Spinal cord (tissue), 10 donors: ENCODE data around the gene GNL2. TPM values are rescaled to one million over a fixed set of nuclear protein-coding genes. Genes with fewer than 3 reads are reported as not detected.
"Not testable (repeated sequence)": the region's sequence is repeated elsewhere in the genome, so short reads cannot be mapped to it uniquely, and the experiment has no call there.

ENCODE experiments used
- DNase-seq, 6 donors: peaks; one replicate each; pipeline versions ENCODE4 v3.0.0 to v3.0.0-alpha.2; 2013 to 2015; ENCODE audit warnings: low spot score in 6 of 6, low read depth in 4 of 6
- H3K27ac ChIP-seq: one replicate; pipeline ENCODE4 v1.5.1; 2013; ENCODE audit warnings: low read depth, low read length, control low read depth
- H3K27me3 ChIP-seq: one replicate; pipeline ENCODE4 v1.6.1; 2013; ENCODE audit warnings: low read length; ENCODE audit not compliant: control insufficient read depth, insufficient read depth
- H3K36me3 ChIP-seq: one replicate; pipeline ENCODE4 v1.6.1; 2013; ENCODE audit warnings: low read length; ENCODE audit not compliant: control insufficient read depth, insufficient read depth
- H3K4me1 ChIP-seq: one replicate; pipeline ENCODE4 v1.6.1; 2013; ENCODE audit warnings: low read length; ENCODE audit not compliant: control insufficient read depth, insufficient read depth
- H3K4me3 ChIP-seq: one replicate; pipeline ENCODE4 v1.5.1; 2013; ENCODE audit warnings: low read depth, low read length, control low read depth
- H3K9me3 ChIP-seq: one replicate; pipeline ENCODE4 v1.6.1; 2013; ENCODE audit warnings: low read length; ENCODE audit not compliant: control insufficient read depth, insufficient read depth
- WGBS: methylation state at CpG from one replicate; pipeline ENCODE4 v1.1.5; 2013; ENCODE audit warnings: missing lambda C conversion rate; ENCODE audit not compliant: insufficient coverage; 5-methylcytosine and 5-hydroxymethylcytosine counted together
- polyA plus RNA-seq, 2 donors: library from polyadenylated mRNA; unstranded; fragments of 120-200 nt; gene quantifications; one replicate each; pipeline ENCODE4 v1.2.1, GENCODE V29; 2013; ENCODE audit not compliant: insufficient read length in 2 of 2
- small RNA-seq: library from RNA; depleted of rRNA; stranded (forward); fragments of <200 nt; gene quantifications from one replicate; pipeline ENCODE3, GENCODE V24; 2014; ENCODE audit warnings: low replicate concordance
- total RNA-seq, 2 donors: library from RNA; depleted of rRNA in 1 of 2; stranded (reverse); fragments of 120-200 nt in 1 of 2; fragments of >200 nt in 1 of 2; gene quantifications; one replicate each; pipeline versions ENCODE4 v1.2.3 to v1.2.4, GENCODE V29; 2013 to 2014
- donor health status: healthy.

The GNL2 gene
- total and polyA plus RNA-seq, 4 donors: 37.3 to 67.6 (median 43.3) TPM

- Histone ChIP-seq H3K27ac (no peak overlapping the region), H3K4me1 (no peaks in the 10 kb centered on the region), H3K4me3 (no peak overlapping the region), H3K36me3 (no peaks in the 10 kb centered on the region), H3K9me3 (no peaks in the 10 kb centered on the region), H3K27me3 (no peaks in the 10 kb centered on the region)
- no peak for DNase-seq
Measured at GRCh38 chr1:37519613-37520012, 76.1 kb downstream of the GNL2 start.

- not testable (repeated sequence) for H3K9me3 ChIP-seq, H3K27me3 ChIP-seq, H3K4me1 ChIP-seq, H3K27ac ChIP-seq, DNase-seq, H3K4me3 ChIP-seq, H3K36me3 ChIP-seq
- 52% methylated on average over 15 of the region's 15 CpGs for WGBS
Measured at GRCh38 chr1:37518929-37519328, 76.8 kb downstream of the GNL2 start.

- H3K4me1 ChIP-seq, H3K4me3 ChIP-seq, H3K27ac ChIP-seq, DNase-seq, H3K9me3 ChIP-seq, H3K27me3 ChIP-seq, H3K36me3 ChIP-seq: not testable (repeated sequence)
- WGBS: 97% methylated on average over 6 of the region's 31 CpGs
Measured at GRCh38 chr1:37518241-37518640, 77.5 kb downstream of the GNL2 start.

- H3K36me3 ChIP-seq: no peaks in the 10 kb centered on the region
- DNase-seq: no peak
- no peaks in the 10 kb centered on the region for H3K27me3 ChIP-seq
- H3K9me3 ChIP-seq: no peaks in the 10 kb centered on the region
- H3K27ac ChIP-seq: no peak overlapping the region
- peaks cover 6% of the 10 kb centered on the region for H3K4me1 ChIP-seq
- H3K4me3 ChIP-seq: no peak overlapping the region
- 100% methylated on average over 1 of the region's 1 CpG for WGBS
Measured at GRCh38 chr1:37517569-37517968, 78.2 kb downstream of the GNL2 start.

Small RNA genes lying within 50 kb of the gene (small RNA-seq; reads per million reads assigned to genes)
- gene AL034379.1: not detected

Other genes starting within 250 kb of the GNL2 start
- 1 to 10 TPM; 1.2 to 2.4 TPM for gene ZC3H12A, start 121.4 kb downstream of the GNL2 start, total RNA-seq
- 1 to 10 TPM in 1 of 2 donors, under 1 TPM in 1; 0.65 to 1.2 TPM for gene ZC3H12A, start 121.4 kb downstream of the GNL2 start, polyA plus RNA-seq
- 10 to 100 TPM; 74.2 to 77.1 TPM for gene MEAF6, start 81.2 kb downstream of the GNL2 start, total RNA-seq
- 100 to 1,000 TPM; 133 to 139 TPM for gene MEAF6, start 81.2 kb downstream of the GNL2 start, polyA plus RNA-seq
- gene SNIP1, start 41.6 kb downstream of the GNL2 start, total RNA-seq: 10 to 100 TPM; 11.3 to 12.9 TPM
- 10 to 100 TPM in 1 of 2 donors, 1 to 10 TPM in 1; 9.5 to 14.7 TPM for gene SNIP1, start 41.6 kb downstream of the GNL2 start, polyA plus RNA-seq
- gene DNALI1, start 39.0 kb downstream of the GNL2 start, total RNA-seq: 10 to 100 TPM in 1 of 2 donors, 1 to 10 TPM in 1; 4.7 to 56.0 TPM
- 10 to 100 TPM; 47.5 to 59.7 TPM for gene DNALI1, start 39.0 kb downstream of the GNL2 start, polyA plus RNA-seq
- under 1 TPM in 1 of 2 donors, not detected in 1; 0.06 TPM for gene RSPO1, start 39.0 kb upstream of the GNL2 start, total RNA-seq
- gene RSPO1, start 39.0 kb upstream of the GNL2 start, polyA plus RNA-seq: under 1 TPM; 0.27 to 0.29 TPM
- 1 to 10 TPM; 2.2 to 2.5 TPM for gene CDCA8, start 96.6 kb upstream of the GNL2 start, total RNA-seq
- 1 to 10 TPM; 7.9 to 8.1 TPM for gene CDCA8, start 96.6 kb upstream of the GNL2 start, polyA plus RNA-seq
- gene EPHA10, start 169.2 kb upstream of the GNL2 start, total RNA-seq: 1 to 10 TPM; 4.8 to 9.6 TPM
- gene EPHA10, start 169.2 kb upstream of the GNL2 start, polyA plus RNA-seq: 10 to 100 TPM; 12.6 to 21.9 TPM
- gene MANEAL, start 197.9 kb upstream of the GNL2 start, total RNA-seq: 10 to 100 TPM; 15.0 to 30.8 TPM
- gene MANEAL, start 197.9 kb upstream of the GNL2 start, polyA plus RNA-seq: 10 to 100 TPM; 50.9 to 53.7 TPM
- 10 to 100 TPM; 19.5 to 72.6 TPM for gene C1orf122, start 211.9 kb upstream of the GNL2 start, total RNA-seq
- 100 to 1,000 TPM; 107 to 110 TPM for gene C1orf122, start 211.9 kb upstream of the GNL2 start, polyA plus RNA-seq
- 10 to 100 TPM; 11.6 TPM for gene YRDC, start 212.3 kb upstream of the GNL2 start, total RNA-seq
- 10 to 100 TPM; 17.0 TPM for gene YRDC, start 212.3 kb upstream of the GNL2 start, polyA plus RNA-seq